ENCODE results near the gene EHD4.

Gene EHD4

DNA sequence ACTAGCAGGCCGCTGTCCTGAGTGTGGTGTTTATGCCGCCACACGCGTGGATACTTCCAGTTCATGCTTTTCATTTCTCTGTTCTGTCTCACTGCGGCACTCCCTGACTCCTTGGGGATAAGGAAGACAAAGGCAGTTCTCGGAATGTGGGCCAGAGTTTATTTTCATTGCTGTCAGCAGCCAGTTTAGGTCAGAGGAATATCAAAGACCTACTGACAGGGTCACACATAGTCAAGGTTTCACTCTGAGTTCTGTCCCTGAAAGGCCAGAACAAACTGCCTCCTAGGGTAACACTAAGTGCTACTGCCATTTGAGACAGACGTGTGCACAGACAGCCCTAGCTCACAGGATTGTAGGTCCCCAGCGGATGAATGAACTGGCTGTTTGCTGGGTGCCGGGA is 51.2 kb downstream of the EHD4 start:
- FAIRE-seq (no peak), DNase-seq (ENCODE audit: low spot score) (no peak)

DNA sequence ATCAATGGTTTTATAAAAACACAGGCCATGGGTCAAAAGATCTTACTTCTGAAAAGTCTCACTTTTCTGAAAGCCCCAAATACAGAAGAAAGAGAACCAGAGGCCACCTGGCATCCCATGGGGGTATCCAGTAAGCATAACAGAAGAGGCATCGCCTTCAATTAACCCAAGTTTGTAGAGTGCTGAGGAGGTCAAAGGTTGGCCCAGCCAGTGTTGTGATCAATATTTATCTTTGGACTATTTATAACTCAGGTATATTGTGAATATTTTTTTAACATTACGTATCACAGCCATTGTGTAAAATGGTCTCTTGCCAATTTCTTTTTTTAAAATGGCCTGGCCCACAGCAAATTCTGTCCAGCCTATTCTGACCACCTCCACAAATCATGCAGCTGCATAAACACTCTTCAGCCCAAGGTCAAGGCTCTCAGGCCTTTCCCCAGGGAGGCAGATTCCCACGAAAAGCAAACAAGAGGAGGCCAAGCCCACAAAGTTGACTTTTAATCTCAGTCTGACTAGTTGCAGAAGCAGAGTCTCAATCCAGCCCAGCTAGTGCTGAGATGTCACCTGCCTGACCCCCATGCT is 52.3 kb downstream of the EHD4 start:
- no peak for DNase-seq (ENCODE audit: low spot score)
- FAIRE-seq: no peak

DNA sequence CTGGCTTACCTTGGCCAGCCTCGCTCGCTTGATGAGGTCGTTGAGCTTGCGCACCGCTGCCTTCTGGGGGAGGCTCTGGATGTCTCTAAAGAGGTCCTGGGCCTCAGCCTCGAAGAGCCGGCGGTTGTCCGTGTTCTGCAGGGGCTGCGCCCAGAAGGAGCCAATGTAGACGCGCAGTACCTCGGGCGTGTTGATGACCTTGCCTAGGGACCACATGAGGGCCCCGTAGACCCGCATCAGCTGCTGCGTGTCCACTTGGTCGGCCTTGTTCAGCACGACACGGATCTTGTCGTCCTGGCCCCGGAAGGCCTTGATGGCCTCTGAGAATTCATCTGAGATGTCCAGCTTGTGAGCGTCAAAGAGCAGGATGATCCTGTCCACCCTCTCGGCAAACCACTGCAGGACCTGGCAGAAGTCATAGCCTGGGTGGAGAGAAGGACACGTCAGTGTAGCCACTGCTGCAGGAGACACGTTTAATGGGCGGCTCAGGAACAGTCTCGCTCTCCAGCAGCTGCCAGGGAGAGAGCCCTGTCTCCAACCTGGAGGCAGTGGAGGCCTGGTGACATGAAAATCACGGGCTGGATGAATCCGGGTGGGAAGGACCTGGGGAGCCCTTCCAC is 53.0 kb downstream of the EHD4 start:
- no peak for DNase-seq (ENCODE audit: low spot score)
- no peak for FAIRE-seq

DNA sequence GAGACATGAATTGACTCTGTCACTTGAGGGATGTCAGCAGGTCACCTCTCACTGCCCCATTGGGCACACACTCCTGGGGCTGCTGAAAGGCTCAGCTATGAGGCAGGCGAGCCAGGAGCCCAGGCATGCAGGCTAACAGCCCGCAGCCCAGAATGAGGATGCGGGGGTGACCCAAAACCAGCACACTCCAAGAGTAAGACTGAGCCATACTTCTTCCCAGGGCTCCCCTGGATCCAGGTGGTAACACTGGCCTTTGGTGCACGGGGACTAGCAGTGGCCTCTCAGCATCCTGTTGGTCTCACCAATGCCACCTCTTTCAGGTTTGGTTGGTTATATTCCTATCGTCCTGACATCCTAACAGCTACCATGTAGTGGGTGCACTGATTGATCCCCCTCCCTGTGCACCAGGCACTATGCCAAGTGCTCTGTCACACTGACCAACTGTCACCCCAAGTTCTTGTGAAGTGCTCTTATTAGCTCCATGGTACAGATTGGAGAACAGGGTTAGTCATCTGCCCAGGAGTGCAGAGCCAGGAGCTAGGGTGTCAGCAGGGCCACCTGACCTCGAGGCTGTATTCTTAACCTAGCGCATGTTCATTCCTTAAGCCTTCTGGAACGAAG is 53.7 kb downstream of the EHD4 start:
- FAIRE-seq (no peak), DNase-seq (ENCODE audit: low spot score) (no peak)

- DNase-seq (ENCODE audit: low spot score): peak; percentile 78
- peak; percentile 14 for FAIRE-seq
Measured at GRCh38 chr15:41917767-41918430, 54.5 kb downstream of the EHD4 start.

- no peak for FAIRE-seq
- no peak for DNase-seq (ENCODE audit: low spot score)
Measured at GRCh38 chr15:41915255-41915994, 56.9 kb downstream of the EHD4 start.

DNA sequence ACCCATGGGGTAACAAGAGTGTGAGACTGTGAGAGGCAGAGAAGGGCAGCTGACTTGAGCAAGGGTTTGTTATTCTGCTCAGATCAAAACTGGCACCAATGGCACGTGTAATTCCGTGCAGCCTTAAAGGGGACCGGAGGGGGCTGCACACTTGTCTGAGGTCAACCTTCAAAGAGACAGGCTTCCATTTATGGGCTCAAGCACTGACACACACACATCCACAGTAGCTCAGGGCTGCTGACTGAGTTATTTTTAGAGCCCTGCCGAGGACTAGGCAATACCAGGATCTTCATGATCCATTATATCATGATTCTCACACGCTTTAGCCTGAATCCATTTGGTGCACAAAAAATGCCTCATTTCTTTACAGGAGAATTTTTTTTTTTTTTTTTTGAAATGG is 57.9 kb downstream of the EHD4 start:
- no peak for FAIRE-seq

GRCh38 chr15:41913256-41913655 is 59.1 kb downstream of the EHD4 start:
- no peak for FAIRE-seq
- no peak for DNase-seq (ENCODE audit: low spot score)

More for the DNA sequence above, 57.9 kb downstream of the EHD4 start:
- no peak for DNase-seq (ENCODE audit: low spot score)

GRCh38 chr15:41911691-41912345 is 60.5 kb downstream of the EHD4 start:
- no peak for DNase-seq (ENCODE audit: low spot score)
- FAIRE-seq: no peak

DNA sequence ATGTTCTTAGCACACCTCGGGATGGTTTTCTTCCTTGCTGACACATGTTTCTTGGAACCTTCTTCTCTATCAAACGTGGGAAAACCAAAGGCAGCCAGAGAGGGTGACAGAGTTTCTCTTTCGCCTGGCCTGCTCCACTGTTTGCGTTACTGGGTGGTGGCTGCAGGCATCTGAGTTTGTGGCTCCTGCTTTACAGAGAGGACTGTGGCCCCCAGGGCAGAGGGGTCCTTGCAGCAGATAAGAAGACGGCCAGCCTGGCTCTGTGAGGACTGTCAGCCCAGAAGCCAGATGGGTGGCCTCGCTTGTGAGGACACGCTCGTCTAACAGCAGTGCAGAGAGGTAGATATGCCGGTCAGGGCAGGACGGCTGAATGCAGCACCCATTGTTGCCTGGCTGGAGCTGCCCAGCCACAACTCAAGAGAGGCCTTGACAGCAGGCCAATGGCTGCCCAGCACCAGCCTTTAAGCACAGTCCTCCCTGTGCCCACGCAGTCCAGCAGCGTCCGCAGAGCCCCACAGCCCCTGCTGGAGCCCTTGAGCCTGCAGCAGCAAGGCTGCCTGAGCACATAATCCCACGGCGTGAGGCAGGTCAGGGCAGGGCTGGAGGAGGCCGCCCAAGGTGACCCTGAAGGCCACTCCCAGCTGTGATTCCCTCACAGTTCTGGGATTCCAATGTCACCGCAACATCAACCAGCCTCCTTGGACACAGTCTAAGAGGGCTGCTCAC is 63.5 kb downstream of the EHD4 start:
- FAIRE-seq (no peak), DNase-seq (ENCODE audit: low spot score) (no peak)

- FAIRE-seq (no peak), DNase-seq (ENCODE audit: low spot score) (no peak)
Measured at GRCh38 chr15:41907141-41907540, 65.2 kb downstream of the EHD4 start.

DNA sequence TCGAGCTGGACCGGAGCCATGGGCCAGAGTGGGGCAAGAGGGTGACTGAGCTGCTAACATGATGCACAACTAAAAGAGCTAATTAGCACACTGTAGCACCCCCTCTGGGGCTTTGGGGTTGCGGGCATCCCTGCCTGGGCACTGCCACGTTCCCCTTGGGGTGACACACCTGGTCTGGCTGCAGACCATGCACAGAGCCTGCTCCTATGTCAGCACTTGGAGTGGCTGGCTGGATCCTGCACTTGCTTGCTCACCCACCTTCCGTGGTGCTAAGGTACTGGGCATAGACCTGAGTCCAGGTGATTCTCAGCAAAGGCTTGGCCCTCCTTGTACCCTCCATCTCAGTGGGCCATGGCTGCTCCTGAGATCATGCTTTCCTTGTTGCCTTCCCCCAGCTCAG is 65.7 kb downstream of the EHD4 start:
- FAIRE-seq: no peak

DNA sequence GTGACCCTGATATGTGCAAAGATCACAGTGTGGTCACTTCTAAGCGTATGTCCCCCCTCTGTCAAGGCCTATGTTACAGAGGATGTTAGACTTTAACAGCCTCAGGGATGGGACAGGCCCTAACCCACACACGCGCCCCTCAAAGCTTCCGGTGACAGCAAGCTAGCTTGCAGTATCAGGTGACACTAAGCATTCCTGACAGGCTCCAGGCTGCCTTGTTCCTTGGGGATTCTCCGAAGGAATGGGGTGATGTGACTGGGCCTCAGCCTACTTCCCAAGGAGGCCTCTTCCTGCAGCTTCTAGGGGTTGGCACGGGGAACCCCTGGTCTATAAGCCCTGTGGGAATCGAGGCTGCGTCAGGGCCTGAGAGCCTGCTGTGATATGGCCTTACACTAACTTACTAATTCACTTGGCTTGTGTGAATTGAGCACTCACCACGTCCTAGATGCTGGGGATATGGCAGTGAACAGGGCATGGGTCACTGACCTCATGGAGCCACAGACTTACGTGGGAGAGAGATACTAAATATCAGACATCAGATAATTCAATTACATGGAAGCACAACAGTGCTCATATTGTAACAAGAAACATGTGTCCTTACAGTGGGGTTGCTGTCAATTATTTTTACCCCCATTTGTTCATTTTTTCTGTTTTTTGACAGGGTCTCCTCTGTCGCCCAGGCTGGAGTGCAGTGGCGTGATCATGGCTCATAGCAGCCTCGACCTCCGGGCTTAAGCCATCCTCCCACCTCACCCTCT is 67.1 kb downstream of the EHD4 start:
- FAIRE-seq: no peak
- no peak for DNase-seq (ENCODE audit: low spot score)

More for the DNA sequence above, 65.7 kb downstream of the EHD4 start:
- no peak for DNase-seq (ENCODE audit: low spot score)

DNA sequence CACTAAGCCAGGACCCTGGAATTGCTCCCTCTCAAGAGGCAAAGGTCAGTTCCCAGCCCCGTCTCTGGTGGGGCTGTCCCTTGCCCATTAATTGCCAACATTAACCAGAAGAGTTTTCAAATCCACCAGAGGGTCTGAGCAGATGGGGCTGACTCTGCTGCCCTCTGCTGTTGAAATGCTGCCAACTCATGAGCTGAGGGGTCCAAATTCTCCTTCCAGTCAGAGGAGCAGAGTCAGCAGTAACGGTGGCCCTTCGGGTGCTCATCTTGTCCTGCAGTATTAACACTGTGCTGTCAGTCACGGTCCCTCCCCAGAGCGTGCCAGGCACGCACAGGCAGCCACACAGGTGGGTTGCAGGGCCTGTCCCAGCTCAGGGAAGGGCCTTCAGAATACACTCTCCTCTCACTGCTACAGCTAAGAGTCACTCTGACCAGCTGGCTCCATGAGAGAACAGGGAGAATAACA is 67.8 kb downstream of the EHD4 start:
- FAIRE-seq: no peak

DNA sequence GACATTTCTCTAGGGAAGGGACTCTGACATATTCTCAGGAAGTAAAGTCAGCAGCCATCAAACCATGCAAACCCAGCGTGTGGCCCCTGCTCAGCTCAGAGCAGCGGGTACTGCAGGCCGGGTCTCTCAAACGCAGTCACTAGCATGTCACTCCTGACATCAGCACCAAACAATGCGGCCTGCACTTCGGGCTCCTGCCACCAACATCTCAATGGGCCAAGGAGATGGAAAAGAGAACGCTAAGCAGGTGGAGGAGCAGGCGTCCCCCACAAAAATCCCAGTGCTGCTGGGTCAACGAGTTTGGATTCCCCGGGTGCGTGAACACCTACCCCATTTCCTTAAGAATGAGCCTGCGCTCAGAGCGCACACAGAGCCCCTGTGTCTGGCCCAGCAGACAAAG is 68.6 kb downstream of the EHD4 start:
- FAIRE-seq (no peak), DNase-seq (ENCODE audit: low spot score) (no peak)

More for the DNA sequence above, 67.8 kb downstream of the EHD4 start:
- DNase-seq (ENCODE audit: low spot score): peak; percentile 39

DNA sequence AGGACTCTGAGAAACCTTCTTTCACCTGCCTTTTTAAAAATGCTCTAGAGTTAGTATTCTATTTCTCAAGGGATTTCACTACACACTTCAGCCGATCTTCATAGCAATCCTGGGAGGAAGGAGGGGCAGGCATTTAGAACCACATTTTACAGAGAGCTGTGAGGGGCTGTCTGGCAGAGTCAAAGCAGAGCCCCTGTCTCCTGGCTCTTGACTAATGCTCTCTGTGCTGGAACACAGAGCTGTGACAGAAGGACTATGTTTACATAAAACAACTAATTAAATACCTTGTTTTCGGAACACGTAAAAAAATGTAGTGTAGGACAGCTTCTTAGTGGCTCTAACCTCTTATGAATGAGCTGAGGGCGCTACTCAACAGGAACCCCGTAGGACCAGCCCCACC is 70.9 kb downstream of the EHD4 start:
- no peak for FAIRE-seq
- DNase-seq (ENCODE audit: low spot score): no peak

DNA sequence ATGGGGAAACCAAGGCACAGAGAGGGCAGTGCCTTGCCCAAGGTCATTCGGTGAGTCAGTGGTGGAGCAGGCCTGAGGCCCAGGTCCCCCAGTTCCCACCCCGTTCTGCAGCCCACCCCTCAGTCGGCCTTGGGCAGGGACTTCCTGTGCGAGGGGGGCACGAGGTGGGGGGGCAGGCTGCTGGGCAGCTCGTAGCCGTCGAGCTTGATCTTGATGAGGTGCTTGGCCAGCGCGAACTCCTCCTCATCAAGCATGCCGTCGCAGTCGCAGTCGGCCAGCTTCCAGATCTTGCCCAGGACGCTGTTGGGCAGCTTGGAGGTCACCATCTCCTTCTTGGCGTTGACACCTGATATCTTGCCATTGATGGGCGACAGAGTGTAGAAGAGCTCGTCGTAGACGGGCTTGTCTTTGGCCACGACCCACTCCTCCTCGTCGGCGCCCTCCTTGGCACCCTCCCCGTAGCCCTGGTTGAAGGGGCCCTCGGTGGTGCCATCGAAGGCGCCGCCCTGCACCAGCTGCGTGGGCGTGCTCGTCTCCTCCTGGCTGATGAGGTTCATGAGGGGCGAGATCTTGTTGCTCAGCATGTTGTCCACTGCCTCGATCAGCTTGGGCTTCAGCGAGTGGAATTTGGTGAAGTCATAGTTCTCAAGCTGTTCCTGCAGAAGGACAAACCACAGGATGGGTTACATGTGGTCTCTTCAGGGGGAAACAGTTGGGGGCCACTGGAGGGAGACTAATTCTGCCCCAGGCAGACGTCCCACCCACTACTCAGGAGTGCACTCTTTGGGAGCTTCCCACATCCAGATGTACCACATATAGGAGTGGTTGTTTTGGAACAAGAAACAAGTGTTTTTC is 71.6 kb downstream of the EHD4 start:
- DNase-seq (ENCODE audit: low spot score) (no peak), FAIRE-seq (no peak)

GRCh38 chr15:41899854-41900442 is 72.4 kb downstream of the EHD4 start:
- FAIRE-seq: no peak
- DNase-seq (ENCODE audit: low spot score): no peak
